ENCODE results near the gene RAD51D.

DNA sequence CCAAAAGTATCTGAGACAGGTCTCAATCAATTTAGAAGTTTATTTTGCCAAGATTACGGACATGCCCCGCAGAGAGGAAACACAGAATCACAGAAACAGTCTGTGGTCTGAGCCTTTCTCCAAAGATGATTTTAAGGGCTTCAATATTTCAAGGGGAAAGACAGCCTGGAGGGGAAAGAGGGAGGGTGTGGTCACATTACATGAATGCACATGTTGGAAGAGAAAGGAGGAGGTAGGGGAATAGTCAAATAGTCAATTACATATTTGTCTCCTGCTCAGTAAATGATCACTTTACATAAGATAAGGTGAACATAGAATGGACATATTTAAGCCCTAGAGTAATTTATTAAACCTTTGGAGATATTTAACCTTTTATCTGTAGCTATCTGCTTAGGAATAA, 40.3 kb upstream of the RAD51D start:
- TF ChIP-seq, protein P1, sequence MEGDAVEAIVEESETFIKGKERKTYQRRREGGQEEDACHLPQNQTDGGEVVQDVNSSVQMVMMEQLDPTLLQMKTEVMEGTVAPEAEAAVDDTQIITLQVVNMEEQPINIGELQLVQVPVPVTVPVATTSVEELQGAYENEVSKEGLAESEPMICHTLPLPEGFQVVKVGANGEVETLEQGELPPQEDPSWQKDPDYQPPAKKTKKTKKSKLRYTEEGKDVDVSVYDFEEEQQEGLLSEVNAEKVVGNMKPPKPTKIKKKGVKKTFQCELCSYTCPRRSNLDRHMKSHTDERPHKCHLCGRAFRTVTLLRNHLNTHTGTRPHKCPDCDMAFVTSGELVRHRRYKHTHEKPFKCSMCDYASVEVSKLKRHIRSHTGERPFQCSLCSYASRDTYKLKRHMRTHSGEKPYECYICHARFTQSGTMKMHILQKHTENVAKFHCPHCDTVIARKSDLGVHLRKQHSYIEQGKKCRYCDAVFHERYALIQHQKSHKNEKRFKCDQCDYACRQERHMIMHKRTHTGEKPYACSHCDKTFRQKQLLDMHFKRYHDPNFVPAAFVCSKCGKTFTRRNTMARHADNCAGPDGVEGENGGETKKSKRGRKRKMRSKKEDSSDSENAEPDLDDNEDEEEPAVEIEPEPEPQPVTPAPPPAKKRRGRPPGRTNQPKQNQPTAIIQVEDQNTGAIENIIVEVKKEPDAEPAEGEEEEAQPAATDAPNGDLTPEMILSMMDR (IDR thresholded peaks at IDR 0.05): no peak
- TF ChIP-seq POLR2A (IDR thresholded peaks at IDR 0.05): no peak
